ENCODE results near the gene FBN2.

FBN2 gene

GRCh38 chr5:128225245-128226030, 312.6 kb downstream of the FBN2 start:
- TF ChIP-seq CTCF (IDR thresholded peaks at IDR 0.05; ENCODE audit: low read depth, low read length) = no peak
- Histone ChIP-seq H3K27ac (no peak overlapping the region), H3K4me3 (ENCODE audit: low read depth, low read length) (no peak overlapping the region), H3K9me3 (ENCODE audit: severe bottlenecking) (no peaks in the 10 kb centered on the region), H3K27me3 (ENCODE audit: insufficient read depth, low read depth, severe bottlenecking) (no peaks in the 10 kb centered on the region), H3K36me3 (no peaks in the 10 kb centered on the region)
- DNase-seq = no peak

GRCh38 chr5:128224336-128224735, 313.7 kb downstream of the FBN2 start:
- Histone ChIP-seq H3K36me3 (no peaks in the 10 kb centered on the region), H3K27me3 (ENCODE audit: insufficient read depth, low read depth, severe bottlenecking) (no peaks in the 10 kb centered on the region), H3K9me3 (ENCODE audit: severe bottlenecking) (no peaks in the 10 kb centered on the region), H3K27ac (no peak overlapping the region), H3K4me3 (ENCODE audit: low read depth, low read length) (no peak overlapping the region)
- no peak for DNase-seq
- no peak for TF ChIP-seq CTCF (IDR thresholded peaks at IDR 0.05; ENCODE audit: low read depth, low read length)

- TF ChIP-seq CTCF (IDR thresholded peaks at IDR 0.05; ENCODE audit: low read depth, low read length) = no peak
- no peak for DNase-seq
Observed at GRCh38 chr5:128220841-128221240, 317.2 kb downstream of the FBN2 start.

GRCh38 chr5:128216860-128217531, 321.0 kb downstream of the FBN2 start:
- H3K27me3 ChIP-seq (ENCODE audit: insufficient read depth, low read depth, severe bottlenecking) = no peaks in the 10 kb centered on the region
- H3K9me3 ChIP-seq (ENCODE audit: severe bottlenecking) = no peaks in the 10 kb centered on the region
- H3K36me3 ChIP-seq = no peaks in the 10 kb centered on the region
- TF ChIP-seq CTCF (IDR thresholded peaks at IDR 0.05; ENCODE audit: low read depth, low read length) = no peak
- no peak overlapping the region for H3K4me3 ChIP-seq (ENCODE audit: low read depth, low read length)
- no peak overlapping the region for H3K27ac ChIP-seq
- DNase-seq = no peak

More at GRCh38 chr5:128220841-128221240, 317.2 kb downstream of the FBN2 start:
- Histone ChIP-seq H3K27me3 (ENCODE audit: insufficient read depth, low read depth, severe bottlenecking) (no peaks in the 10 kb centered on the region), H3K36me3 (no peaks in the 10 kb centered on the region), H3K9me3 (ENCODE audit: severe bottlenecking) (no peaks in the 10 kb centered on the region), H3K4me3 (ENCODE audit: low read depth, low read length) (no peak overlapping the region), H3K27ac (no peak overlapping the region)

GRCh38 chr5:128216285-128216684, 321.8 kb downstream of the FBN2 start:
- H3K27ac ChIP-seq = no peak overlapping the region
- no peaks in the 10 kb centered on the region for H3K9me3 ChIP-seq (ENCODE audit: severe bottlenecking)
- H3K4me3 ChIP-seq (ENCODE audit: low read depth, low read length) = no peak overlapping the region
- no peak for TF ChIP-seq CTCF (IDR thresholded peaks at IDR 0.05; ENCODE audit: low read depth, low read length)
- H3K27me3 ChIP-seq (ENCODE audit: insufficient read depth, low read depth, severe bottlenecking) = no peaks in the 10 kb centered on the region
- DNase-seq = no peak
- H3K36me3 ChIP-seq = no peaks in the 10 kb centered on the region

Measured in WERI-Rb-1 (cell line).